ENCODE data around the gene VEPH1. TPM values are rescaled to one million over a fixed set of nuclear protein-coding genes. Genes with fewer than 3 reads are reported as not detected.
A peak's percentile ranks its signal among the peaks of the same experiment; 100 is the strongest.
"Not testable (repeated sequence)": the region's sequence is repeated elsewhere in the genome, so short reads cannot be mapped to it uniquely, and the experiment has no call there.

The VEPH1 gene
- total and polyA plus RNA-seq, 12 donors, result 0.07 to 0.85 (median 0.56) TPM; not detected in 5

- H3K36me3 ChIP-seq, result no peaks in the 10 kb centered on the region
- 81% methylated on average over 2 of the region's 2 CpGs for WGBS, 2 donors
- intact Hi-C loops (cut with DNase I), result no loop called here
- DNase-seq (no peak), ATAC-seq (no peak)
- H3K27me3 ChIP-seq, result no peaks in the 10 kb centered on the region
- peak overlapping the region in 1 of 10 donors; percentile 16 for H3K4me3 ChIP-seq
- no peak overlapping the region for H3K27ac ChIP-seq
- no peak for TF ChIP-seq CTCF (IDR thresholded peaks at IDR 0.05)
- peaks cover 0 to 9% (median 0%) of the 10 kb centered on the region in 11 donors for H3K9me3 ChIP-seq
- peaks cover 0 to 9% (median 0%) of the 10 kb centered on the region in 9 donors for H3K4me1 ChIP-seq
Observed at GRCh38 chr3:157329551-157329950, 173.7 kb downstream of the VEPH1 start.

- intact Hi-C loops (cut with DNase I), result no loop called here
- Histone ChIP-seq H3K27me3 (no peaks in the 10 kb centered on the region), H3K27ac (no peak overlapping the region), H3K36me3 (no peaks in the 10 kb centered on the region), H3K4me3 (no peak overlapping the region), H3K9me3 (peaks cover 0 to 9% (median 0%) of the 10 kb centered on the region in 11 donors), H3K4me1 (peaks cover 0 to 9% (median 0%) of the 10 kb centered on the region in 9 donors)
- TF ChIP-seq CTCF (IDR thresholded peaks at IDR 0.05), result no peak
- WGBS, 2 donors, result 86 to 92% methylated on average over 3 of the region's 3 CpGs
- DNase-seq (no peak), ATAC-seq (no peak)
Observed at GRCh38 chr3:157327837-157328236, 175.4 kb downstream of the VEPH1 start.

GRCh38 chr3:157327018-157327417, 176.2 kb downstream of the VEPH1 start:
- Histone ChIP-seq H3K27me3 (no peaks in the 10 kb centered on the region), H3K9me3 (peaks cover 0 to 9% (median 0%) of the 10 kb centered on the region in 11 donors), H3K4me1 (peaks cover 0 to 9% (median 0%) of the 10 kb centered on the region in 9 donors), H3K27ac (no peak overlapping the region), H3K4me3 (no peak overlapping the region), H3K36me3 (no peaks in the 10 kb centered on the region)
- TF ChIP-seq CTCF (IDR thresholded peaks at IDR 0.05), result no peak
- 88 to 93% methylated on average over 1 of the region's 1 CpG for WGBS, 2 donors
- DNase-seq (no peak), ATAC-seq (no peak)
- intact Hi-C loops (cut with DNase I), result no loop called here

GRCh38 chr3:157324869-157325268, 178.3 kb downstream of the VEPH1 start:
- 94 to 98% methylated on average over 1 of the region's 1 CpG for WGBS, 2 donors
- H3K36me3 ChIP-seq; H3K4me3 ChIP-seq; H3K27ac ChIP-seq; H3K4me1 ChIP-seq; H3K27me3 ChIP-seq; DNase-seq; ATAC-seq; intact Hi-C loops (cut with DNase I); H3K9me3 ChIP-seq: not testable (repeated sequence)

- Histone ChIP-seq H3K4me1 (peaks cover 0 to 4% (median 0%) of the 10 kb centered on the region in 9 donors), H3K9me3 (peaks cover 0 to 9% (median 0%) of the 10 kb centered on the region in 11 donors), H3K4me3 (no peak overlapping the region), H3K27me3 (no peaks in the 10 kb centered on the region), H3K27ac (no peak overlapping the region), H3K36me3 (no peaks in the 10 kb centered on the region)
- intact Hi-C loops (cut with DNase I), result no loop called here
- TF ChIP-seq CTCF (IDR thresholded peaks at IDR 0.05), result no peak
- 81 to 84% methylated on average over 2 of the region's 2 CpGs for WGBS, 2 donors
- ATAC-seq, result no peak
- DNase-seq, result no peak
Observed at GRCh38 chr3:157323360-157323759, 179.9 kb downstream of the VEPH1 start.
